Suprapubic skin (tissue), 4 donors: ENCODE measurements around the gene NACC2.

Source experiments
- EP300 ChIP-seq: sonication (generic); formaldehyde crosslinking; IDR thresholded peaks from one replicate; pipeline ENCODE4 v1.6.1; 2017; ENCODE audit warnings: antibody characterized with exemption
- POLR2A ChIP-seq, 2 donors: fragments of 450-650 bp; IDR thresholded peaks; one replicate each; pipeline ENCODE4 v1.6.1; 2017; ENCODE audit warnings: antibody characterized with exemption in 2 of 2, mild to moderate bottlenecking in 2 of 2, moderate library complexity in 2 of 2
- POLR2AphosphoS5 ChIP-seq, 3 donors: sonication (generic); formaldehyde crosslinking; IDR thresholded peaks; one replicate each; pipeline ENCODE4 v1.6.1; 2017; ENCODE audit warnings: antibody characterized with exemption in 3 of 3
- TF ChIP-seq, protein P1 (sequence below), 2 donors: fragments of 200-600 bp in 1 of 2; fragments of 450-650 bp in 1 of 2; sonication (generic) in 1 of 2; IDR thresholded peaks; one replicate each; pipeline ENCODE4 v1.5.1; 2016 to 2019; ENCODE audit warnings: antibody characterized with exemption in 2 of 2, mild to moderate bottlenecking in 1 of 2, moderate library complexity in 1 of 2

DNA sequence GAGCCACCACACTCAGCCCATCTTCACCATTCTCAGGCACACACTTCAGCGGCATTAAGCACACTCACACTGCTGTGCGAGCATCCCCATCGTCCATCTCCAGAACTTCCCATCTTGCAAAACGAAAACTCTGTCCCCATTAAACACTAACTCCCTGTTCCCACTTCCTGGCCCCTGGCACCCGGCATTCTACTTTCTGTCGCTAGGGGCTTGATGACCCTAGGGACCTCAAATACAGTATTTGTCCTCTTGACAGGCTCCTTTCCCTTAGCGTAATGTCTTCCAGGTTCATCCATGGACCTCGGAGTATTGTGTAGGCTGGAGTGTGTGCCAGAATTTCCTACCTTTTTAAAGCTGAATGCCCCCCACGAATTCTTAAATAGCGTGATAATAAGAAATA lies 119.3 kb downstream of the NACC2 start:
- TF ChIP-seq, protein P1, sequence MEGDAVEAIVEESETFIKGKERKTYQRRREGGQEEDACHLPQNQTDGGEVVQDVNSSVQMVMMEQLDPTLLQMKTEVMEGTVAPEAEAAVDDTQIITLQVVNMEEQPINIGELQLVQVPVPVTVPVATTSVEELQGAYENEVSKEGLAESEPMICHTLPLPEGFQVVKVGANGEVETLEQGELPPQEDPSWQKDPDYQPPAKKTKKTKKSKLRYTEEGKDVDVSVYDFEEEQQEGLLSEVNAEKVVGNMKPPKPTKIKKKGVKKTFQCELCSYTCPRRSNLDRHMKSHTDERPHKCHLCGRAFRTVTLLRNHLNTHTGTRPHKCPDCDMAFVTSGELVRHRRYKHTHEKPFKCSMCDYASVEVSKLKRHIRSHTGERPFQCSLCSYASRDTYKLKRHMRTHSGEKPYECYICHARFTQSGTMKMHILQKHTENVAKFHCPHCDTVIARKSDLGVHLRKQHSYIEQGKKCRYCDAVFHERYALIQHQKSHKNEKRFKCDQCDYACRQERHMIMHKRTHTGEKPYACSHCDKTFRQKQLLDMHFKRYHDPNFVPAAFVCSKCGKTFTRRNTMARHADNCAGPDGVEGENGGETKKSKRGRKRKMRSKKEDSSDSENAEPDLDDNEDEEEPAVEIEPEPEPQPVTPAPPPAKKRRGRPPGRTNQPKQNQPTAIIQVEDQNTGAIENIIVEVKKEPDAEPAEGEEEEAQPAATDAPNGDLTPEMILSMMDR (IDR thresholded peaks at IDR 0.05), result no peak
- TF ChIP-seq EP300 (no peak), POLR2A (IDR thresholded peaks at IDR 0.05) (no peak), POLR2AphosphoS5 (IDR thresholded peaks at IDR 0.05) (no peak)
